HG03103 (cell line): ENCODE data around the gene ELOA.

Source experiments
- ATAC-seq: cut with Tn5 transposase; IDR thresholded peaks from one replicate; pipeline ENCODE4 v1.9.1; 2021; ENCODE audit warnings: low read depth; ENCODE audit not compliant: unreplicated experiment

ELOA gene

GRCh38 chr1:23743287-23744152, at the start of gene ELOA:
Gene ELOA, plus strand, starts transcription at chr1:23743471. Its CDS starts 33 bp downstream, at chr1:23743504.
- ATAC-seq = peak; percentile 64

- no peak for ATAC-seq
These were observed 49.7 kb upstream of the ELOA start for GRCh38 chr1:23693599-23693998.

- ATAC-seq = no peak
These were observed 48.9 kb upstream of the ELOA start for GRCh38 chr1:23694371-23694770.

GRCh38 chr1:23695667-23696066, 47.6 kb upstream of the ELOA start:
- no peak for ATAC-seq

- ATAC-seq = no peak
These were observed 46.8 kb upstream of the ELOA start for GRCh38 chr1:23696335-23696989.

- no peak for ATAC-seq
These were observed 44.8 kb upstream of the ELOA start for GRCh38 chr1:23698466-23698865.

GRCh38 chr1:23699280-23700179, 43.7 kb upstream of the ELOA start:
- no peak for ATAC-seq

- no peak for ATAC-seq
These were observed 42.0 kb upstream of the ELOA start for GRCh38 chr1:23701310-23701709.

- no peak for ATAC-seq
These were observed 41.3 kb upstream of the ELOA start for GRCh38 chr1:23701996-23702395.

- ATAC-seq = no peak
These were observed 38.3 kb upstream of the ELOA start for GRCh38 chr1:23704834-23705495.

- ATAC-seq = no peak
These were observed 34.0 kb upstream of the ELOA start for GRCh38 chr1:23709229-23709628.

- no peak for ATAC-seq
These were observed 24.8 kb upstream of the ELOA start for GRCh38 chr1:23718482-23718881.

GRCh38 chr1:23719162-23719820, 24.0 kb upstream of the ELOA start:
- ATAC-seq = no peak

- no peak for ATAC-seq
These were observed 22.8 kb upstream of the ELOA start for GRCh38 chr1:23720256-23720995.

GRCh38 chr1:23722652-23723051, 20.6 kb upstream of the ELOA start:
- no peak for ATAC-seq

GRCh38 chr1:23726686-23727085, 16.6 kb upstream of the ELOA start:
- ATAC-seq = no peak

GRCh38 chr1:23727362-23727811, 15.9 kb upstream of the ELOA start:
- no peak for ATAC-seq

- no peak for ATAC-seq
These were observed 10.7 kb upstream of the ELOA start for GRCh38 chr1:23732363-23733224.
